ENCODE results near the gene ARID1B. TPM values are rescaled to one million over a fixed set of nuclear protein-coding genes. Genes with fewer than 3 reads are reported as not detected.

The ARID1B gene
- total and polyA plus RNA-seq, 9 donors: 44.2 to 72.5 (median 63.5) TPM

DNA sequence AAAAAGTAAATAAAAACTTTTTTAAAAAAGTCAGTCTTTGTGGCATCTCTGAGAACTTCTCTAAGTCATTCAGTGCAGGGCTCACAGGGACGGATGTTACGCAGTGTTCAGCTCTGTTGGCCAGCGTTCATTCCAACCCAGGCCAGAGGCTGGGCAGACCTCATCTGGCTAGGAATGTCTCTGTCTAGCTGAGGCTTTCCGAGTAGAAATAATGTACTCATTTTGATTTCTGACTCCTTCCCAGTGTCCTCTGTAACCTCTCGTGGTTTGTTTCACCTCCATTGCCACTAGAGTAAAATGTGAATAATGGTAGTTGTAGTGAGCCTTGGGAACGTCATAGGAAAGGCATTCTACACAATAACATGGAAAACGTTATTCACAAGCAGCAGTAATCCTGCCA is 411.0 kb downstream of the ARID1B start:
- 64% methylated on average over 3 of the region's 7 CpGs for WGBS (ENCODE audit: insufficient coverage)
- peak; percentile 43 for DNase-seq
- no peaks in the 10 kb centered on the region for H3K27me3 ChIP-seq (ENCODE audit: control insufficient read depth, insufficient read depth, low read length)
- H3K4me1 ChIP-seq (ENCODE audit: control insufficient read depth, insufficient read depth, low read length): peaks cover 14% of the 10 kb centered on the region
- no peak overlapping the region for H3K27ac ChIP-seq (ENCODE audit: low read length)
- no peaks in the 10 kb centered on the region for H3K9me3 ChIP-seq (replicated peaks; ENCODE audit: control insufficient read depth, low read depth, low read length)
- H3K36me3 ChIP-seq (ENCODE audit: control insufficient read depth, insufficient read depth, low read length): peaks cover 59% of the 10 kb centered on the region
- H3K4me3 ChIP-seq (ENCODE audit: low read length): no peak overlapping the region

DNA sequence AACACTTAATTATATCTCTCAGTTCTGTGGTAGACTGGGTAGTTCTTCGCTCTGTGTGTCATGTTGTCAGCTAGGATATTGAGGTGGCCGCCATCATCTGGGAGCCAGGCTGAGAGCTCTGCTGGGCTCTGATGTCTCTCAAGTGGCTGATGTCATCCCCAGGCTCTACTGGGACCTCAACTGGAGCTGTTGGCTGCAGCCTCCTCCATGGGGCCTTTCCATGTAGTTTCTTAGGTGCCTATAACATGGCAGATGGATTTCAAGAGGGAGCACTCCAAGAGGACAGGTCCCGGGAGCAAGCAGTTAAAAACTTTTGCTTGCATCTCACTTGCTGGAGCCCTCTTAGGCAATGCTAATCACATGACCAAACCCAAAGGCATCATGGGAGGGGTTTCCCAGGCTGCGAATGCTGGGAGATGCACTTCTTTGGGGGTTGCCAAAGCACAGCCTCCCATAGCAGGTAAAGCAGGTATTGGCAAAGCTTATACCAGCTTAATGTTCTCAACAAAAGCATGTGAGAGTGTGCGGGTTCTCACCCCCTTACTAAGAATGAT is 416.3 kb downstream of the ARID1B start:
- Histone ChIP-seq H3K27me3 (ENCODE audit: control insufficient read depth, insufficient read depth, low read length) (no peaks in the 10 kb centered on the region), H3K27ac (ENCODE audit: low read length) (no peak overlapping the region), H3K4me1 (ENCODE audit: control insufficient read depth, insufficient read depth, low read length) (peaks cover 3% of the 10 kb centered on the region), H3K9me3 (replicated peaks; ENCODE audit: control insufficient read depth, low read depth, low read length) (no peaks in the 10 kb centered on the region), H3K4me3 (ENCODE audit: low read length) (no peak overlapping the region), H3K36me3 (ENCODE audit: control insufficient read depth, insufficient read depth, low read length) (peaks cover 62% of the 10 kb centered on the region)
- no peak for DNase-seq
- WGBS (ENCODE audit: insufficient coverage): 100% methylated on average over 2 of the region's 5 CpGs

DNA sequence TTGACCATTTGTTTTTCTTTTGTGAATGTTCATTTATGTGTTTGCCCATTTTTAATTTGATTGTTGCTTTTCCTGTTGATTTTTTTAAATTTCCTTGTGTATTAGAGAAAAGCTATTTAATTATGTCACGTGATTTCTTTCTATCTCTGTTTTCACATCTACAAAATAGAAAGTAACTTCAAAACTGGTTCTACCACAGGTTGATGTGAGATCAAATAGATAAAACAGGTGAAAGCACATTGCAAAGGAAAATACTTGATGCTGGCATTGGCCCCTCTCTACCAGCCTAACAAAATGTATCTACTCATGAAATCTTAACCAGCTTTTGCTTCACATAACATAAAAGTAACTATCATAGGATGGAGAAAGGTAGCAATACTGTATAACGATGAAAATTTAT is 416.9 kb downstream of the ARID1B start:
- Histone ChIP-seq H3K9me3 (replicated peaks; ENCODE audit: control insufficient read depth, low read depth, low read length) (no peaks in the 10 kb centered on the region), H3K27ac (ENCODE audit: low read length) (no peak overlapping the region), H3K4me3 (ENCODE audit: low read length) (no peak overlapping the region), H3K36me3 (ENCODE audit: control insufficient read depth, insufficient read depth, low read length) (peaks cover 59% of the 10 kb centered on the region), H3K27me3 (ENCODE audit: control insufficient read depth, insufficient read depth, low read length) (no peaks in the 10 kb centered on the region), H3K4me1 (ENCODE audit: control insufficient read depth, insufficient read depth, low read length) (peaks cover 3% of the 10 kb centered on the region)
- WGBS (ENCODE audit: insufficient coverage): no CpG with 5 or more reads among the region's 2 CpGs
- DNase-seq: no peak

DNA sequence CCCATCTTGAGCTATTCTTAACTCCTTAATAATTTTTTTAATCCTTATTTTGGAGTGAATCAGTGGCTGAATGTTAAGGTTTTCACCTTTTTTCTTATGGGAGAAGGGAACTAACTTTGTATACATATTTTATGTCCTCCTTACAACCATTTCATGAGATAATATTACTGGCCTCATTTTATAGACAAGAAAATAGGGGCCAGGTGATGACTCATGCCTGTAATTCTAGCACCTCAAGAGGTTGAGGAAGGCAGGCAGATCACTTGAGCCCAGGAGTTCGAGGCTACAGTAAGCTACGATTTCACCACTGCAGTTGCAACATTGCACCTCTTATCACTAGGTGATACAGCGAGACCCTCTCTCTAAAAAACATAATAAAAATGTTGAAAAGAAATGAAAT is 417.5 kb downstream of the ARID1B start:
- WGBS (ENCODE audit: insufficient coverage): no CpG with 5 or more reads among the region's 3 CpGs
- H3K27me3 ChIP-seq (ENCODE audit: control insufficient read depth, insufficient read depth, low read length): no peaks in the 10 kb centered on the region
- no peak for DNase-seq
- no peak overlapping the region for H3K4me3 ChIP-seq (ENCODE audit: low read length)
- peaks cover 3% of the 10 kb centered on the region for H3K4me1 ChIP-seq (ENCODE audit: control insufficient read depth, insufficient read depth, low read length)
- no peaks in the 10 kb centered on the region for H3K9me3 ChIP-seq (replicated peaks; ENCODE audit: control insufficient read depth, low read depth, low read length)
- H3K36me3 ChIP-seq (ENCODE audit: control insufficient read depth, insufficient read depth, low read length): peaks cover 56% of the 10 kb centered on the region
- H3K27ac ChIP-seq (ENCODE audit: low read length): no peak overlapping the region

DNA sequence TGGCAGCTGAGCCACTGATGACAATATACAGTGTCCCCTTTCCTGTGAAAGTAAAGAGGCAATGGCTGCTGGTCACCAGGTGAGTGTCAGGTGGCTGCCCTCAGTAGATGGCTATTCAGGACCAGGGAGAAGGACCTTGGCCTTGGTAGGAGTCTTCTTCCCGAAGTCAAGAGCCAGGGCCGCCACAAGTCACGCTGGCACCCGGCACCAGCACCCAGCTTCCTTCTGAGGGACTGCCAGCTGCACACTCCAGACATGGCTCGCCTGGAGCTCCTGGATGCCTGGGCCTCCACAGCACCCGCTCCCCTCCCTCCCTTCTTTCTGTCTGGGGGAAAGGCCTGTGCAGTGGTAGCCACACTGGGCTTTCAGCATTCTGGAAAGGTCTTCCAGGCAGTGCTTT is 419.2 kb downstream of the ARID1B start:
- peaks cover 8% of the 10 kb centered on the region for H3K4me1 ChIP-seq (ENCODE audit: control insufficient read depth, insufficient read depth, low read length)
- no peak for DNase-seq
- peaks cover 53% of the 10 kb centered on the region for H3K36me3 ChIP-seq (ENCODE audit: control insufficient read depth, insufficient read depth, low read length)
- H3K9me3 ChIP-seq (replicated peaks; ENCODE audit: control insufficient read depth, low read depth, low read length): no peaks in the 10 kb centered on the region
- 100% methylated on average over 5 of the region's 6 CpGs for whole genome bisulfite sequencing (ENCODE audit: insufficient coverage)
- no peaks in the 10 kb centered on the region for H3K27me3 ChIP-seq (ENCODE audit: control insufficient read depth, insufficient read depth, low read length)
- no peak overlapping the region for H3K4me3 ChIP-seq (ENCODE audit: low read length)
- H3K27ac ChIP-seq (ENCODE audit: low read length): no peak overlapping the region

DNA sequence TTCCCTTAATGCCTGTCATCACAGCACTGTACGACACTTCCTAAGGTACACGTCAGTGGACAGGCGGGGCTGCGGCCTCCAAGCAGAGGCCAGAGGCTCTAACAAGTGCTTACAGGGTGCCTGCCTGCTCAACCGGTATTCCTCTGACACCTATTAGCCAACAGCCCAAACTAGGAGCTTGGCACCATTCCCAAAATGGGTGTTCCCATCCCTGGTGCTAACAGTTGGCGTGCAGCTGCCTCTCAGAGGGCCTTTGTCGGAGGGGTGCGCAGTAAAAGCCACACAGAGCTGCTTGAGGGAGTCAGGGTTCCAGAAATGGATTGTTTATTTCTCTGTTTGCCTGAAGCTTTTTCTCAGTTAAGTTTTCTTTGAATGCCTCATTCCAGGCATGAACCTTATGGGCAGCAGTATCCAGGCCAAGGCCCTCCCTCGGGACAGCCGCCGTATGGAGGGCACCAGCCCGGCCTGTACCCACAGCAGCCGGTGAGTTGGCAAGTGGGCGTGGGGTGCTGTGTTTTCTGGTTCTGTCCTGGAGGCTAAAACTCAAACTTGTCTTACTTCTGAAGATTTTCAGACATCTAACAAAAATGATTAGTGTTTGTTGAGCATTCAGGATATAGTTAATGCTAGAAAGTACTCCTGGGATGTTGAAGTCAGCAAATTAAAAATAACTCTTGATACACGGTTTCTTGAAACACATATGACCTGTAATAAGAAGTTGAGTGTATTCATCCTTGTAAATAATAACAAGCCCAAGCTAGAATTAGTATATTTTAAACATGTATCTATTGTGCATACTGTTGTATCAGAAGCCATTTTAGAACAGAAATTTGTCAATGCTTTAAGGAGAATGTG is 421.5 kb downstream of the ARID1B start:
- peak; percentile 83 for DNase-seq
- WGBS (ENCODE audit: insufficient coverage): 81% methylated on average over 4 of the region's 15 CpGs
- H3K27me3 ChIP-seq (ENCODE audit: control insufficient read depth, insufficient read depth, low read length): no peaks in the 10 kb centered on the region
- H3K36me3 ChIP-seq (ENCODE audit: control insufficient read depth, insufficient read depth, low read length): peaks cover 56% of the 10 kb centered on the region
- H3K9me3 ChIP-seq (replicated peaks; ENCODE audit: control insufficient read depth, low read depth, low read length): no peaks in the 10 kb centered on the region
- peaks cover 8% of the 10 kb centered on the region for H3K4me1 ChIP-seq (ENCODE audit: control insufficient read depth, insufficient read depth, low read length)
- peak overlapping the region; percentile 83 for H3K27ac ChIP-seq (ENCODE audit: low read length)
- H3K4me3 ChIP-seq (ENCODE audit: low read length): peak overlapping the region; percentile 38

DNA sequence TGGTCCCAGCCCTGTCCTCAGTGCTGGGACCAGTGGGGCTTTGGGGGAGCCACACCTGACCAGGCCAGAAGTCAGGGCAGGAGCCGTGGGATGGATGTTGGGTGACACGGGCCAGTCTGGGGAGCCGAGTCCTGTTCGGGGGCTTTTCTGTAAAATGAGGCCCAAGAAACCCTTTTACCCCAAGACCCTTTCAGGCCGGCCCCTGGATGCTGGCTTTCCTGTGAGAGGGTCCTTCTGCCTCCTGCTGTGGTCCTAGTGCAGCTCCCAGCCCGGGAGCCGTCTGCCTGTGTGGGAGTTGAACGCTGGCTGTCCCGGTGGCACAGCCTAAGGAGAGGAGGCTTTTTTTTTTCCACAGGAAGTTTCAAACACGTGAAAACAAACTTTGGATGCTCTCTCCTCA is 422.9 kb downstream of the ARID1B start:
- H3K27ac ChIP-seq (ENCODE audit: low read length): no peak overlapping the region
- peaks cover 54% of the 10 kb centered on the region for H3K36me3 ChIP-seq (ENCODE audit: control insufficient read depth, insufficient read depth, low read length)
- DNase-seq: no peak
- no peak overlapping the region for H3K4me3 ChIP-seq (ENCODE audit: low read length)
- no peaks in the 10 kb centered on the region for H3K9me3 ChIP-seq (replicated peaks; ENCODE audit: control insufficient read depth, low read depth, low read length)
- H3K27me3 ChIP-seq (ENCODE audit: control insufficient read depth, insufficient read depth, low read length): no peaks in the 10 kb centered on the region
- peaks cover 6% of the 10 kb centered on the region for H3K4me1 ChIP-seq (ENCODE audit: control insufficient read depth, insufficient read depth, low read length)
- 92% methylated on average over 5 of the region's 10 CpGs for WGBS (ENCODE audit: insufficient coverage)

DNA sequence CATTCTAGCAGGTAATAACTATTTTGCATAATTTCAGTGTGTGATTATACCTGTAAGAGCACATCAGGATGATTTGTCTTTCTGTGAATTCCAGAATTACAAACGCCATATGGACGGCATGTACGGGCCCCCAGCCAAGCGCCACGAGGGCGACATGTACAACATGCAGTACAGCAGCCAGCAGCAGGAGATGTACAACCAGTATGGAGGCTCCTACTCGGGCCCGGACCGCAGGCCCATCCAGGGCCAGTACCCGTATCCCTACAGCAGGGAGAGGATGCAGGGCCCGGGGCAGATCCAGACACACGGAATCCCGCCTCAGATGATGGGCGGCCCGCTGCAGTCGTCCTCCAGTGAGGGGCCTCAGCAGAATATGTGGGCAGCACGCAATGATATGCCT is 423.4 kb downstream of the ARID1B start:
- Histone ChIP-seq H3K27me3 (ENCODE audit: control insufficient read depth, insufficient read depth, low read length) (no peaks in the 10 kb centered on the region), H3K9me3 (replicated peaks; ENCODE audit: control insufficient read depth, low read depth, low read length) (no peaks in the 10 kb centered on the region), H3K4me3 (ENCODE audit: low read length) (no peak overlapping the region), H3K27ac (ENCODE audit: low read length) (no peak overlapping the region), H3K36me3 (ENCODE audit: control insufficient read depth, insufficient read depth, low read length) (peaks cover 49% of the 10 kb centered on the region), H3K4me1 (ENCODE audit: control insufficient read depth, insufficient read depth, low read length) (peaks cover 5% of the 10 kb centered on the region)
- WGBS (ENCODE audit: insufficient coverage): 96% methylated on average over 15 of the region's 17 CpGs
- no peak for DNase-seq

DNA sequence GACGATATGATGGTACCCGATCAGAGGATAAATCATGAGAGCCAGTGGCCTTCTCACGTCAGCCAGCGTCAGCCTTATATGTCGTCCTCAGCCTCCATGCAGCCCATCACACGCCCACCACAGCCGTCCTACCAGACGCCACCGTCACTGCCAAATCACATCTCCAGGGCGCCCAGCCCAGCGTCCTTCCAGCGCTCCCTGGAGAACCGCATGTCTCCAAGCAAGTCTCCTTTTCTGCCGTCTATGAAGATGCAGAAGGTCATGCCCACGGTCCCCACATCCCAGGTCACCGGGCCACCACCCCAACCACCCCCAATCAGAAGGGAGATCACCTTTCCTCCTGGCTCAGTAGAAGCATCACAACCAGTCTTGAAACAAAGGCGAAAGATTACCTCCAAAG is 423.9 kb downstream of the ARID1B start:
- Histone ChIP-seq H3K36me3 (ENCODE audit: control insufficient read depth, insufficient read depth, low read length) (peaks cover 50% of the 10 kb centered on the region), H3K4me3 (ENCODE audit: low read length) (no peak overlapping the region), H3K4me1 (ENCODE audit: control insufficient read depth, insufficient read depth, low read length) (peaks cover 5% of the 10 kb centered on the region), H3K27ac (ENCODE audit: low read length) (no peak overlapping the region), H3K9me3 (replicated peaks; ENCODE audit: control insufficient read depth, low read depth, low read length) (no peaks in the 10 kb centered on the region), H3K27me3 (ENCODE audit: control insufficient read depth, insufficient read depth, low read length) (no peaks in the 10 kb centered on the region)
- WGBS (ENCODE audit: insufficient coverage): 94% methylated on average over 13 of the region's 17 CpGs
- no peak for DNase-seq

DNA sequence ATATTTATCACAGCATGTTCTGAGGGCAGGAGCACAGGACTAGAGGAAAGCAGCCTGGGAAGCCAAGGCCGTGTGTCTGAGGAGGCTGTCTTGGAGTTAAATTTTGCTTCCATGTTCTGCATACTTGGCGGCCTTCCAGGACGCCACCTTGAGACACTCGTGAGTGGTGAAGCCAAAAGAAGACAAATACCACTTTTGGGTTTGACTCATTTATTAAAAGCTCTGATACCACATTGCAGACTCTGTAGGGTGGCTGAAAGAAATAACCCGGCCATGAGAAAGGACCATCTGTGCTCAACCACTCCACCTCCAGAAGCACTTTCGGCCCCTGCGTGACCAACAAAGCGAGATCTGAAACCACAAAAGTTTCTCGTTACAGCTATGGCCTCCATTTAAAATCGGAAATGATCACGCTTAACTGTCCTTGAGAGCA is 426.1 kb downstream of the ARID1B start:
- Histone ChIP-seq H3K36me3 (ENCODE audit: control insufficient read depth, insufficient read depth, low read length) (peaks cover 53% of the 10 kb centered on the region), H3K27me3 (ENCODE audit: control insufficient read depth, insufficient read depth, low read length) (no peaks in the 10 kb centered on the region), H3K27ac (ENCODE audit: low read length) (no peak overlapping the region), H3K4me3 (ENCODE audit: low read length) (no peak overlapping the region), H3K9me3 (replicated peaks; ENCODE audit: control insufficient read depth, low read depth, low read length) (no peaks in the 10 kb centered on the region), H3K4me1 (ENCODE audit: control insufficient read depth, insufficient read depth, low read length) (peaks cover 5% of the 10 kb centered on the region)
- 87% methylated on average over 8 of the region's 11 CpGs for WGBS (ENCODE audit: insufficient coverage)
- no peak for DNase-seq
